Lower lobe of right lung (tissue), 2 donors: Measurements from ENCODE around the gene REV3L. TPM values are rescaled to one million over a fixed set of nuclear protein-coding genes. Genes with fewer than 3 reads are reported as not detected.

Experiments used
- ATAC-seq, 2 donors: fragments of 200-7000 bp; cut with Tn5 transposase; one replicate each; pipeline ENCODE4 v1.9.1; 2020 to 2022; ENCODE audit warnings: mild to moderate bottlenecking in 2 of 2, moderate library complexity in 2 of 2
- DNase-seq: peaks from one replicate; pipeline ENCODE4 v3.0.0-alpha.2; 2020
- H3K27ac ChIP-seq: fragments of 200-600 bp; one replicate; pipeline ENCODE4 v1.8.0; 2022
- H3K27me3 ChIP-seq: fragments of 200-600 bp; one replicate; pipeline ENCODE4 v1.8.0; 2022; ENCODE audit warnings: low read depth
- H3K36me3 ChIP-seq: fragments of 200-600 bp; one replicate; pipeline ENCODE4 v1.8.0; 2022; ENCODE audit warnings: mild to moderate bottlenecking
- H3K4me1 ChIP-seq: fragments of 200-600 bp; one replicate; pipeline ENCODE4 v1.8.0; 2022
- H3K4me3 ChIP-seq: fragments of 200-600 bp; one replicate; pipeline ENCODE4 v1.8.0; 2022; ENCODE audit warnings: mild to moderate bottlenecking
- H3K9me3 ChIP-seq: fragments of 200-600 bp; one replicate; pipeline ENCODE4 v1.8.0; 2022
- CTCF ChIP-seq: fragments of 200-600 bp; IDR thresholded peaks from one replicate; pipeline ENCODE4 v1.8.0; 2022; ENCODE audit warnings: antibody characterized with exemption, mild to moderate bottlenecking
- intact Hi-C: fragments of 100-400 bp; cut with DNase I; formaldehyde crosslinking; loops from one replicate; pipeline ENCODE4 v1.11.0; 2022
- total RNA-seq: library from RNA; stranded (reverse); fragmentation: NEBNext Ultra II Directional; extraction: Animal tissue kit (Norgen Biotek cat#: 25700); gene quantifications from one replicate; pipeline ENCODE4 v1.2.1, GENCODE V29; 2021
- donor health status: DM: no; HTN: yes; CAD: no; lungs with severe emphysema.

Gene REV3L
- total RNA-seq, 1 donor from 2014 or later: 30.3 TPM

DNA sequence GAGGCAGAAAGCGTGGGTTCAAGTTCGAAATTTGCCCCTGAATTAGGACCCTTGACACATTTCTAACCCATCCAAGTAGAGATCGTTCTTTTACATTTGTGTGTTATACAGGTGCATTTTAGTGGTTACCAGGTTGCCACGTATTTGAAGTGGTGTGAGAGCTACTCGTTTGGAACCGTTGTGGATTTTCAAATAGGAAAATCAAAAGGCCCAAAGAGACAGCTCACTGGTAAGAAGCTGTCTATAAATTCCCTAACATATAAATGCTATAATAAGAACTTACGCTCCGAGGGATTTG lies 1.6 kb upstream of the REV3L start:
- DNase-seq (no peak), ATAC-seq (no peak)
- no peaks in the 10 kb centered on the region for H3K9me3 ChIP-seq
- H3K4me3 ChIP-seq: peak overlapping the region; percentile 81
- intact Hi-C loops: no loop called here
- TF ChIP-seq CTCF: no peak
- peak overlapping the region; percentile 98 for H3K27ac ChIP-seq
- no peaks in the 10 kb centered on the region for H3K27me3 ChIP-seq
- peaks cover 29% of the 10 kb centered on the region for H3K4me1 ChIP-seq
- H3K36me3 ChIP-seq: no peaks in the 10 kb centered on the region

DNA sequence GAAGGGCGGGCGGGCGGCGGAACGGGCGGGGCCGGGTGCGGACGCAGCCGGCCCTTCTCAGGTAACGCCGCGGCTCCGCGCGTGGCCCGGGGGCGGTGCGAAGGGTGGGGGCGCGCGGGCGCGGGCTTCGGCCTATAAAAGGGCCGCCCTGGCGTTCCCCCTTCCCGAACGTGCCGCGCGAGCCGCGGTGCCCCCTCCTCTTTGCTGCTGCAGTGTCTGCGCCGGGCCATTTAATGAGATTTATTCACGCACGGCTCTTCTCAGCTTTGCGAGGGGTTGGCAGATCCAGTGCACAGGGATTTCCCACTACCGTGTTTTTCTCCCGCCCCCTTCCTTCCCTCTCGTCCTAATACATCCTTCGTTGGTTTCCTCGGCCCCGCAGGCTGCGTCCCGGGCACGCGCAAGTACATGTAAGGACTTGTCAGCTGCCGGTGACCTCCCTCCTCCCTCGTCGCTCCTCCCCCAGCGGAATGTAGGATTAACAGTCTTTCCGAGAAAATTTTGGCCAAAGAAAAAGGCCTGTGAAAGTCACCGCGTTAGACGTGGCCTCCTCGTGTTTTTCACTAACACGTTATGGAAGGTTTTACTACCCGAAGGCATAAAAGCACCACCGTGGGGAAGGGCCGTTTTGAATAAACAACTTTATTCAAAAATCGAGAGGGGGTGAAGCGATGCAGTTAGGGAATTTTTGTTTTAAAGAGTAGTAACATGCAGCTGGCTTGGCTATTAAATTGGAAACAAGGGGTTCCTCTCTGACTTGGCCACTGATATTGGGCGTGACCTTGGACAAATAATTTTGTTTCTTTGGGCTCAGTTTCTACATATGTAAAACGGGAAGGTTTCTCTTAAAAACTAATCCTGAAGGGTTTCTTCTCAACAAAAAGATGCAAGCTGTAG lies 966 bp upstream of the REV3L start:
- ATAC-seq: peak; percentile 93 to 95
- peaks cover 31% of the 10 kb centered on the region for H3K4me1 ChIP-seq
- intact Hi-C loops: no loop called here

GRCh38 chr6:111482188-111482958 lies 645 bp downstream of the REV3L start:
- Histone ChIP-seq H3K36me3 (no peaks in the 10 kb centered on the region), H3K4me3 (peak overlapping the region; percentile 81), H3K27me3 (no peaks in the 10 kb centered on the region), H3K27ac (peak overlapping the region; percentile 98), H3K4me1 (peaks cover 47% of the 10 kb centered on the region), H3K9me3 (no peaks in the 10 kb centered on the region)
- peak; percentile 66 for DNase-seq
- ATAC-seq: peak; percentile 37 to 50
- intact Hi-C loops: no loop called here
- TF ChIP-seq CTCF: no peak

More for the DNA sequence above, 966 bp upstream of the REV3L start:
- no peaks in the 10 kb centered on the region for H3K27me3 ChIP-seq
- H3K27ac ChIP-seq: peak overlapping the region; percentile 98
- DNase-seq: peak; percentile 96
- H3K36me3 ChIP-seq: no peaks in the 10 kb centered on the region
- no peak for TF ChIP-seq CTCF
- no peaks in the 10 kb centered on the region for H3K9me3 ChIP-seq
- peak overlapping the region; percentile 81 for H3K4me3 ChIP-seq

GRCh38 chr6:111481836-111482187 lies 1.2 kb downstream of the REV3L start:
- no peak for ATAC-seq

More at GRCh38 chr6:111481836-111482187, 1.2 kb downstream of the REV3L start:
- no peak for TF ChIP-seq CTCF
- Histone ChIP-seq H3K27ac (peak overlapping the region; percentile 98), H3K9me3 (no peaks in the 10 kb centered on the region), H3K36me3 (no peaks in the 10 kb centered on the region), H3K27me3 (no peaks in the 10 kb centered on the region), H3K4me3 (peak overlapping the region; percentile 81), H3K4me1 (peaks cover 52% of the 10 kb centered on the region)
- intact Hi-C loops: no loop called here
- no peak for DNase-seq
